ENCODE data around the gene PRSS56. TPM values are rescaled to one million over a fixed set of nuclear protein-coding genes. Genes with fewer than 3 reads are reported as not detected.

The PRSS56 gene
- total RNA-seq, 1 experiment from 2014 or later = 0.18 TPM

GRCh38 chr2:232504438-232504837 lies 15.8 kb upstream of the PRSS56 start:
- H3K36me3 ChIP-seq (ENCODE audit: control insufficient read depth, insufficient read depth, low read length) = no peaks in the 10 kb centered on the region
- H3K27me3 ChIP-seq (ENCODE audit: control insufficient read depth, insufficient read depth, low read length) = peaks cover 3% of the 10 kb centered on the region; the same call in 1 of the 2 replicates
- ChIA-PET POLR2A (no interaction called here), CTCF (interaction anchor here (0.7 kb wide), 1 partner anchor 64 kb away, joined by 3 read pairs; no protein-coding TSS in a partner anchor)
- TF ChIP-seq SIN3A (IDR thresholded peaks at IDR 0.05; ENCODE audit: borderline replicate concordance, insufficient read depth, low read depth, low read length) (no peak), REST (IDR thresholded peaks at IDR 0.05; ENCODE audit: insufficient read depth in 1 of 2, low read depth in 2 of 2, low read length in 1 of 2) (no peak), POLR2AphosphoS5 (IDR thresholded peaks at IDR 0.05; ENCODE audit: low read depth, low read length) (no peak), TCF7L2 (IDR thresholded peaks at IDR 0.05; ENCODE audit: low read depth, low read length) (no peak)
- TF ChIP-seq, protein P1, sequence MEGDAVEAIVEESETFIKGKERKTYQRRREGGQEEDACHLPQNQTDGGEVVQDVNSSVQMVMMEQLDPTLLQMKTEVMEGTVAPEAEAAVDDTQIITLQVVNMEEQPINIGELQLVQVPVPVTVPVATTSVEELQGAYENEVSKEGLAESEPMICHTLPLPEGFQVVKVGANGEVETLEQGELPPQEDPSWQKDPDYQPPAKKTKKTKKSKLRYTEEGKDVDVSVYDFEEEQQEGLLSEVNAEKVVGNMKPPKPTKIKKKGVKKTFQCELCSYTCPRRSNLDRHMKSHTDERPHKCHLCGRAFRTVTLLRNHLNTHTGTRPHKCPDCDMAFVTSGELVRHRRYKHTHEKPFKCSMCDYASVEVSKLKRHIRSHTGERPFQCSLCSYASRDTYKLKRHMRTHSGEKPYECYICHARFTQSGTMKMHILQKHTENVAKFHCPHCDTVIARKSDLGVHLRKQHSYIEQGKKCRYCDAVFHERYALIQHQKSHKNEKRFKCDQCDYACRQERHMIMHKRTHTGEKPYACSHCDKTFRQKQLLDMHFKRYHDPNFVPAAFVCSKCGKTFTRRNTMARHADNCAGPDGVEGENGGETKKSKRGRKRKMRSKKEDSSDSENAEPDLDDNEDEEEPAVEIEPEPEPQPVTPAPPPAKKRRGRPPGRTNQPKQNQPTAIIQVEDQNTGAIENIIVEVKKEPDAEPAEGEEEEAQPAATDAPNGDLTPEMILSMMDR (IDR thresholded peaks at IDR 0.05) = no peak
- ATAC-seq = no peak
- no peak overlapping the region for H3K27ac ChIP-seq (ENCODE audit: low read length)
- H3K4me3 ChIP-seq (ENCODE audit: low read depth in 2 of 2, low read length in 2 of 2) = no peak overlapping the region
- no peak for DNase-seq (ENCODE audit: low read depth, low spot score)
- H3K9me3 ChIP-seq (ENCODE audit: control insufficient read depth, insufficient read depth, low read depth, low read length) = no peaks in the 10 kb centered on the region
- in situ Hi-C loops (cut with HindIII; ENCODE audit: low pct_unique_long_range_greater_than_20kb, low sequenced_read_pairs) (no loop called here), intact Hi-C loops (cut with micrococcal nuclease; ENCODE audit: unreplicated experiment) (no loop called here)
- no TSS peak for BruUV-seq (replicated peaks)
- no peaks in the 10 kb centered on the region; the same call in 1 of the 2 replicates for H3K4me1 ChIP-seq (ENCODE audit: control insufficient read depth, insufficient read depth, low read length)

DNA sequence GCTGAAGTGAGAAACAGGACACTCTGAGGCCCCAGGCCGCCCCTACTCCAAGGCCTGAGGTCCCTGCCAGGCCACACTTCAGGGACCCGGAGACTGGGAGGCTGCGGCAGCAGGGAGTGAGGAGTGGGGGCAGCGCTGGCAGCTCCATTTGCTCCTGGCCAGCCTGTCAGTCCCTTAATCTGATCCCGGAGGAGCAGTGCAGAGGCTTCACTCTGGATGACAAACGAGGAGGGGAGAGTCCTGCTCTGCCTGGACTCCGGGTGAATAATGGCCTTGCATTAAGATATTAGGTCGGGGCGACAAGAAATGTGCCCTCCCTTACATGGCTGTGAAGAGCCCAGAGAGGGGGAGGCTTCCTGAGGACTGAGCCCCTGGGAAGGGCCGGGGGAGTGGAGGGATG lies 14.3 kb upstream of the PRSS56 start:
- Histone ChIP-seq H3K4me3 (ENCODE audit: low read depth in 2 of 2, low read length in 2 of 2) (no peak overlapping the region), H3K27me3 (ENCODE audit: control insufficient read depth, insufficient read depth, low read length) (peaks cover 3% of the 10 kb centered on the region; the same call in 1 of the 2 replicates), H3K36me3 (ENCODE audit: control insufficient read depth, insufficient read depth, low read length) (no peaks in the 10 kb centered on the region), H3K27ac (ENCODE audit: low read length) (no peak overlapping the region), H3K9me3 (ENCODE audit: control insufficient read depth, insufficient read depth, low read depth, low read length) (no peaks in the 10 kb centered on the region), H3K4me1 (ENCODE audit: control insufficient read depth, insufficient read depth, low read length) (no peaks in the 10 kb centered on the region; the same call in 1 of the 2 replicates)
- ATAC-seq (no peak), DNase-seq (ENCODE audit: low read depth, low spot score) (no peak)
- no TSS peak for BruUV-seq (replicated peaks)
- intact Hi-C loops (cut with micrococcal nuclease; ENCODE audit: unreplicated experiment) (no loop called here), in situ Hi-C loops (cut with HindIII; ENCODE audit: low pct_unique_long_range_greater_than_20kb, low sequenced_read_pairs) (no loop called here)
- ChIA-PET POLR2A (no interaction called here), CTCF (interaction anchor here (0.6 kb wide), 1 partner anchor 76 kb away, joined by 5 read pairs; no protein-coding TSS in a partner anchor)
- no peak for TF ChIP-seq TCF7L2 (IDR thresholded peaks at IDR 0.05; ENCODE audit: low read depth, low read length)
- TF ChIP-seq, protein P1 (IDR thresholded peaks at IDR 0.05) = no peak
- no peak for TF ChIP-seq SIN3A (IDR thresholded peaks at IDR 0.05; ENCODE audit: borderline replicate concordance, insufficient read depth, low read depth, low read length)
- TF ChIP-seq REST (IDR thresholded peaks at IDR 0.05; ENCODE audit: insufficient read depth in 1 of 2, low read depth in 2 of 2, low read length in 1 of 2) = no peak
- TF ChIP-seq POLR2AphosphoS5 (IDR thresholded peaks at IDR 0.05; ENCODE audit: low read depth, low read length) = no peak
